ENCODE data around the gene SMDT1.

The SMDT1 gene

GRCh38 chr22:42131562-42131961, 52.1 kb downstream of the SMDT1 start:
- Histone ChIP-seq H3K9me3 (ENCODE audit: control insufficient read depth, insufficient read depth, low read depth, low read length) (no peaks in the 10 kb centered on the region), H3K4me1 (ENCODE audit: control insufficient read depth, insufficient read depth, low read length) (no peaks in the 10 kb centered on the region), H3K4me3 (ENCODE audit: low read depth, low read length) (no peak overlapping the region), H3K36me3 (ENCODE audit: control insufficient read depth in 2 of 2, insufficient read depth in 1 of 2, low read length in 2 of 2) (no peaks in the 10 kb centered on the region), H3K27ac (ENCODE audit: extremely low read depth, low read depth, low read length) (no peak overlapping the region)
- POLR2A ChIA-PET, result no interaction called here
- CTCF ChIA-PET, result interaction anchor here (0.5 to 0.7 kb wide), 3 partner anchors 42 to 434 kb away, joined by 3 to 5 read pairs (median 3); no protein-coding TSS in a partner anchor
- no peak for TF ChIP-seq ZSCAN23 (tag by site-specific recombination; IDR thresholded peaks at IDR 0.05)
- TF ChIP-seq ZNF791 (tag by site-specific recombination; IDR thresholded peaks at IDR 0.05), result peak; percentile 93
- no peak for TF ChIP-seq KLF9 (tag by site-specific recombination; IDR thresholded peaks at IDR 0.05; ENCODE audit: low read depth)
- TF ChIP-seq REST (tag by site-specific recombination; IDR thresholded peaks at IDR 0.05), result no peak

- TF ChIP-seq SCRT2 (tag by site-specific recombination; IDR thresholded peaks at IDR 0.05) (0 out of 2 replicates have a peak, but pooled peaks have one; percentile 22), SALL2 (tag by site-specific recombination; IDR thresholded peaks at IDR 0.05; ENCODE audit: borderline replicate concordance) (no peak)
- Histone ChIP-seq H3K4me1 (ENCODE audit: control insufficient read depth, insufficient read depth, low read length) (no peaks in the 10 kb centered on the region), H3K27ac (ENCODE audit: extremely low read depth, low read depth, low read length) (no peak overlapping the region), H3K36me3 (ENCODE audit: control insufficient read depth in 2 of 2, insufficient read depth in 1 of 2, low read length in 2 of 2) (no peaks in the 10 kb centered on the region), H3K9me3 (ENCODE audit: control insufficient read depth, insufficient read depth, low read depth, low read length) (no peaks in the 10 kb centered on the region), H3K4me3 (ENCODE audit: low read depth, low read length) (no peak overlapping the region)
- ChIA-PET POLR2A (interaction anchor here (1.0 kb wide), 1 partner anchor 42 kb away, joined by 5 read pairs; the partner anchor contains the start of gene NDUFA6), CTCF (interaction anchor here (0.5 to 0.6 kb wide), 3 partner anchors 42 to 164 kb away, joined by 3 read pairs; no protein-coding TSS in a partner anchor)
Observed at GRCh38 chr22:42132457-42132856, 53.0 kb downstream of the SMDT1 start.
